GM12864 (cell line): ENCODE data around the gene SPRR4.

ENCODE experiments used
- DNase-seq: peaks from one replicate; pipeline ENCODE4 v3.0.0-alpha.2; 2011; ENCODE audit warnings: low read depth
- H3K4me3 ChIP-seq: 2 replicates; pipeline ENCODE4 v1.5.1; 2011; ENCODE audit warnings: mild to moderate bottlenecking, low read depth, low read length, control low read depth
- CTCF ChIP-seq: IDR thresholded peaks from 2 replicates; pipeline ENCODE4 v1.5.1; 2011; ENCODE audit warnings: low read depth, mild to moderate bottlenecking, moderate library complexity, low read length, control low read depth, inconsistent platforms; ENCODE audit errors: missing control alignments

Gene SPRR4

GRCh38 chr1:152964536-152964935 lies 5.9 kb upstream of the SPRR4 start:
- no peak for DNase-seq
- H3K4me3 ChIP-seq, result no peak overlapping the region
- no peak for TF ChIP-seq CTCF

DNA sequence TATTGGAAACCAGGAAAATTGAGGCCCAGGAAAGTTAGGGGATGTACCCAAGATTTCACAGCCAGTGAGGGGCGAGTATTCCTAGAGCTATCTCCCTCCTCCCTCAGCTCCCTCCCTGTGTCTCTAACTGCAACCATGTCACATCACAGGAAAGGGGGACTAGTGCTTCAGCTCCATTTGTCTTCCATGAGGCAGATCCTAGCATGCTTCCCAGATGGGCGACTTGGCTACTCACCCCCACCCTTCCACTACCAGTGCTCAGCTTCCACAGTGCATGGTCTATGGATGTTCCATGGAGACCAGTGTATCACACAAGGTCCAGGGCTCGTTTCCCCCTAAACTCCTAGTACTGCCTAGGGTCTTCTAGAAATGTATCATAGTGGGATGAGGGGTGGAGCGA lies 4.6 kb upstream of the SPRR4 start:
- DNase-seq, result no peak
- H3K4me3 ChIP-seq, result no peak overlapping the region
- no peak for TF ChIP-seq CTCF

GRCh38 chr1:152967201-152967600 lies 3.2 kb upstream of the SPRR4 start:
- DNase-seq, result peak; percentile 13
- TF ChIP-seq CTCF, result no peak
- H3K4me3 ChIP-seq, result no peak overlapping the region

DNA sequence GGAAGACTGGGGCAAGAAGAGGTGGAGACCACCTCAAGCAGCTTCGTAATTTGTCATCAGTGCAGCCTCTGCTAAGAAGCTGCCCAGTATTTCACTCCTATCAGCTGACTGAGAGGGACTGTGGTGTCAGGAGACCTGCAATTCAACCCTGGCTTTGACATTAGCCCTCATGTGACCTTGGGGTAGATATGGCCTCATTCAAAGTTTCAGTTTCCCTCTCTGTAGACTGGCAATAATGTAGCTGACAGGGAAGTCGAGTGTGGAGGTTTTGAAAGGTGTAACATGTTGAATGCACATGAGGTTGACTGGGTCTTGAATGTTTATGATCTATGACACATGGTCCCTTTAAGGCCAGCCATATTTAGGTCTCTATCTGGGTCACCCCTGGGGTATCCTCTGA lies 2.2 kb upstream of the SPRR4 start:
- DNase-seq, result peak; percentile 47
- no peak overlapping the region for H3K4me3 ChIP-seq
- no peak for TF ChIP-seq CTCF

- H3K4me3 ChIP-seq, result no peak overlapping the region
- no peak for TF ChIP-seq CTCF
Measured at GRCh38 chr1:152969036-152969435, 1.4 kb upstream of the SPRR4 start.

DNA sequence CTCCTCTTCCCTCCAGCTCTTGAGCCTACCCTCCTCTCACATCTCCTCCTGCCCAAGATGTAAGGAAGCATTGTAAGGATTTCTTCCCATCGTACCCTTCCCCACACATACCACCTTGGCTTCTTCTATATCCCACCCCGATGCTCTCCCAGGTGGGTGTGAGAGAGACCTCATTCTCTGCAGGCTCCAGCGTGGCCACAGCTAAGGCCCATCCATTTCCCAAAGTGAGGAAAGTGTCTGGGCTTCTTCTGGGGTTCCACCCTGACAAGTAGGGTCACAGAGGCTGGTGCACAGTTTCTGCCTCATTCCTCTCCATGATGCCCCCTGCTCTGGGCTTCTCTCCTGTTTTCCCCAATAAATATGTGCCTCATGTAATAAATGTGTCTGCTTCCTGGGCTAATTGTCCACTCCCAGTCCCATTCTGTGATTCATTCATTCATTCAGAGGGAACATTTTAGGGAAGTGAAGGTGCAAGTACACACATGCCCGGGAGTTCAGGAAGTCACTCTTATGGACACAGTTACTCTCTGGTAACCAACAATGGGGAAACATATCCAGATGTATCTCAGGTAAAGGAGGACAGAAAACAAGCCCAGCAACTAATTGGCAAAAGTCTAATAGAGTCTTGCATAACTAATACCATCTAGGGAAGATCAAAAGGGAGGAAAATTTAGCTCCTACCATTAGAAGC lies 1.9 kb downstream of the SPRR4 start:
- DNase-seq, result no peak
- TF ChIP-seq CTCF, result no peak
- no peak overlapping the region for H3K4me3 ChIP-seq

More at GRCh38 chr1:152969036-152969435, 1.4 kb upstream of the SPRR4 start:
- DNase-seq, result no peak

- TF ChIP-seq CTCF, result no peak
- DNase-seq, result no peak
Measured at GRCh38 chr1:152976688-152977087, 6.2 kb downstream of the SPRR4 start.

More at GRCh38 chr1:152976688-152977087, 6.2 kb downstream of the SPRR4 start:
- no peak overlapping the region for H3K4me3 ChIP-seq
